ENCODE results near the gene EFNA4.

The EFNA4 gene

DNA sequence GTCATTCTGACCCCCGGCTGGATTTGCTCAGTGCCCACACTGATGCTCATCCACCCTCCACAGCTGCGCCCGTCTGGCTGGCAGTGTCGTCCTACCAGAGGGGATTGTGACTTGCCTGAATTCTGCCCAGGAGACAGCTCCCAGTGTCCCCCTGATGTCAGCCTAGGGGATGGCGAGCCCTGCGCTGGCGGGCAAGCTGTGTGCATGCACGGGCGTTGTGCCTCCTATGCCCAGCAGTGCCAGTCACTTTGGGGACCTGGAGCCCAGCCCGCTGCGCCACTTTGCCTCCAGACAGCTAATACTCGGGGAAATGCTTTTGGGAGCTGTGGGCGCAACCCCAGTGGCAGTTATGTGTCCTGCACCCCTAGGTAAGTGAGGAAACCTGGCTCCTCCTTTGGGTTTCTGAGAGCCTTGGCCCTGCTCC lies 5.7 kb upstream of the EFNA4 start:
- H3K27ac ChIP-seq, result no peak overlapping the region
- TF ChIP-seq CTCF (IDR thresholded peaks at IDR 0.05; ENCODE audit: low read depth, low read length), result peak; percentile 37
- H3K9me3 ChIP-seq (ENCODE audit: severe bottlenecking), result no peaks in the 10 kb centered on the region
- no peaks in the 10 kb centered on the region for H3K27me3 ChIP-seq (ENCODE audit: insufficient read depth, low read depth, severe bottlenecking)
- no peak for DNase-seq
- no peak overlapping the region for H3K4me3 ChIP-seq (ENCODE audit: low read depth, low read length)
- H3K36me3 ChIP-seq, result peaks cover 76% of the 10 kb centered on the region

DNA sequence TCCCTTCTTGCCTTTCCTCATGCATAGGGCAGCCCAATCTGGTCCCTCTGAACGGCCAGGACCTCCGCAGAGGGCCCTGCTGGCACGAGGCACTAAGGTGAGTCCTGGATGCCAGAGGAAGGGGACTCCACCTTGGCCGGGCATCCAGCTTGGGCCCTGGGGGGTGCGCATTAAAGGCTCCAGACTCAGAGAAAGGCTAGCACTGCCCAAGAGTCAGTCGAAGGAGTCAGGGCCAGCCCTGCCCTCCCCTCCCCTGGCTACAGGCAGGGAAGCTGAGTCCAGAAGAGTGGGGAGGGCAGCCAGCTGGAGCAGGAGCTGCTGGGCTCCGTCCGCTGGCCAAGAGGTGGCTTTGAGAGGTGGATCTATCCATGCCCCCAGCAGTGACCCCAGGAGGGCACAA lies 2.8 kb upstream of the EFNA4 start:
- DNase-seq, result no peak
- no peak for TF ChIP-seq CTCF (IDR thresholded peaks at IDR 0.05; ENCODE audit: low read depth, low read length)
- H3K4me3 ChIP-seq (ENCODE audit: low read depth, low read length), result no peak overlapping the region
- H3K27ac ChIP-seq, result no peak overlapping the region
- H3K27me3 ChIP-seq (ENCODE audit: insufficient read depth, low read depth, severe bottlenecking), result no peaks in the 10 kb centered on the region
- peaks cover 52% of the 10 kb centered on the region for H3K36me3 ChIP-seq
- H3K9me3 ChIP-seq (ENCODE audit: severe bottlenecking), result no peaks in the 10 kb centered on the region

DNA sequence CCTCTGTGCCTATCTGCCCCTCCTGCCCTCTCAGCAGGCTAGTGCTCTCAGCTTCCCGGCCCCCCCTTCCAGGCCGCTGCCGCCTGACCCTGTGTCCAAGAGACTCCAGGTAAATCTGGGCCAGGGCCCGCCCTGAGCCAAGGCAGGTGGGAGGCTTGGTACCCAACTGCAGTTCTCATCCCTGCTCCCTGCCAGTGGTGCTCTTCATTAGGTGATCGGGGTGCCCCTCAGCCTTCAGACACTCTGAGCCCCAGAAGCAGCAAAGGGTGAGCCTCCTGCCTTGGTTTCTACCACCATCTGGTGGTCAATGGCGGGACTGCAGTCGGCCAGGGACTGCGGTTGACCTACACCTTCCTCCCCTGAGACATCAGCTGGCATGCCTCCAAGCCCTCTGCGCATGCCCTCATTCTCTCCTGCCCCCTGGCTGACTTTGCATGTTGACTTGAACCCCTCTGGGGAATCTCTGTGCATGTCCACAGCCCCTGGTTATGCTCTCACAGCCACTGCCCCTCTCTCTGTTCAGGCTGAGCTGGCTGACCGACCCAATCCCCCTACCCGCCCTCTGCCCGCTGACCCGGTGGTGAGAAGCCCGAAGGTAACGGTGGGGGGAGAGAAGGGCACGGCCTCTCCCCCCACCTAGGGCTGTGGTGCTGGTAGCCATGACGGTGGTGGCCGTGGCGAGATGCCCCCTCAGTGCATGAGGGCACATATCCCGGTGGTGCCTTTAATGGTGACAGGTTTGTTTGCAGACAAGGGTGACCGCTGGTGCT lies 2.0 kb upstream of the EFNA4 start:
- Histone ChIP-seq H3K4me3 (ENCODE audit: low read depth, low read length) (no peak overlapping the region), H3K27ac (no peak overlapping the region; the same call in 1 of the 2 replicates), H3K36me3 (peaks cover 44% of the 10 kb centered on the region), H3K9me3 (ENCODE audit: severe bottlenecking) (no peaks in the 10 kb centered on the region), H3K27me3 (ENCODE audit: insufficient read depth, low read depth, severe bottlenecking) (no peaks in the 10 kb centered on the region)
- TF ChIP-seq CTCF (IDR thresholded peaks at IDR 0.05; ENCODE audit: low read depth, low read length), result peak; percentile 100
- peak; percentile 98 for DNase-seq

DNA sequence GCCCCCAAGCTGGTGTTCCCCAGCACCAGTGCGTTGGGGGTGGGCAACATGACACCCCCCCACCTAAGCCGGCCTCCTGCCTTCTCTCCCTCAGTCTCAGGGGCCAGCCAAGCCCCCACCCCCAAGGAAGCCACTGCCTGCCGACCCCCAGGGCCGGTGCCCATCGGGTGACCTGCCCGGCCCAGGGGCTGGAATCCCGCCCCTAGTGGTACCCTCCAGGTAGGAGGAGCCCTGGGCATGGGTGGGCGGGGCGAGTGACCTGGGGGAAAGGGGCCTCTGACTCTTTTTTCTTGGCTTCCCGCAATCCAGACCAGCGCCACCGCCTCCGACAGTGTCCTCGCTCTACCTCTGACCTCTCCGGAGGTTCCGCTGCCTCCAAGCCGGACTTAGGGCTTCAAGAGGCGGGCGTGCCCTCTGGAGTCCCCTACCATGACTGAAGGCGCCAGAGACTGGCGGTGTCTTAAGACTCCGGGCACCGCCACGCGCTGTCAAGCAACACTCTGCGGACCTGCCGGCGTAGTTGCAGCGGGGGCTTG lies 1.3 kb upstream of the EFNA4 start:
- no peak for TF ChIP-seq CTCF (IDR thresholded peaks at IDR 0.05; ENCODE audit: low read depth, low read length)
- DNase-seq, result peak; percentile 61
- no peak overlapping the region for H3K27ac ChIP-seq
- H3K9me3 ChIP-seq (ENCODE audit: severe bottlenecking), result no peaks in the 10 kb centered on the region
- peaks cover 37% of the 10 kb centered on the region for H3K36me3 ChIP-seq
- H3K27me3 ChIP-seq (ENCODE audit: insufficient read depth, low read depth, severe bottlenecking), result no peaks in the 10 kb centered on the region
- no peak overlapping the region for H3K4me3 ChIP-seq (ENCODE audit: low read depth, low read length)

- H3K27me3 ChIP-seq (ENCODE audit: insufficient read depth, low read depth, severe bottlenecking), result no peaks in the 10 kb centered on the region
- no peak overlapping the region for H3K27ac ChIP-seq
- DNase-seq, result peak; percentile 96
- H3K9me3 ChIP-seq (ENCODE audit: severe bottlenecking), result no peaks in the 10 kb centered on the region
- H3K4me3 ChIP-seq (ENCODE audit: low read depth, low read length), result peak overlapping the region; percentile 60
- peak; percentile 100 for TF ChIP-seq CTCF (IDR thresholded peaks at IDR 0.05; ENCODE audit: low read depth, low read length)
- H3K36me3 ChIP-seq, result peaks cover 33% of the 10 kb centered on the region
These were observed 683 bp upstream of the EFNA4 start for GRCh38 chr1:155062702-155063411.
